Stimulated activated CD4-positive, alpha-beta T cell treated with anti-CD3 and anti-CD28 coated beads, Interleukin-2, amount 100 ng/mL, for 48 hours (primary cell): ENCODE measurements around the gene CATSPER1.
"Not testable (repeated sequence)": the region's sequence is repeated elsewhere in the genome, so short reads cannot be mapped to it uniquely, and the experiment has no call there.

Source experiments
- DNase-seq, 2 donors: peaks; one replicate each; pipeline ENCODE4 v3.0.0-alpha.2; 2020

The CATSPER1 gene

GRCh38 chr11:66020618-66021357 lies 5.5 kb downstream of the CATSPER1 start:
- no peak for DNase-seq

DNA sequence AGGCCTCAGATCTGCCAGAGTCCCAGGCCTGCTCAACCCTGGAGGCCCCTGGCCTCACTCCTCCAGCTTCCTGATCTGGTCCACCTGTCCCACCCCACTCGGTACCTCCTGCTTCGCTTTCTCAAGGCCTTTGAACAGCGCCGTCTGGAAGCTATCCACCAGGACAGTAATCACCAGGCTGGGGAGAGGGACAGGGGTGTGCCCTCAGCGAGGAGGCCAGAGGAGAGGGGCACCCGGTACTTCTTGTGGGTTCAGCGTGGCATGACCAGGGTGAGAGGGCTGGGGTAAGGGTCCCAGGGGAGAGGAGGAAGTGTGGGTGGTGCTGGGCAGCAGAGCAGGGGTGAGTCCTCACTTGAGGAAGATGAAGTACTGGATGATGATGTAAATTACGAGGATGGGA lies 6.1 kb downstream of the CATSPER1 start:
- DNase-seq, result no peak

GRCh38 chr11:66017321-66017720 lies 9.0 kb downstream of the CATSPER1 start:
- DNase-seq, result no peak

DNA sequence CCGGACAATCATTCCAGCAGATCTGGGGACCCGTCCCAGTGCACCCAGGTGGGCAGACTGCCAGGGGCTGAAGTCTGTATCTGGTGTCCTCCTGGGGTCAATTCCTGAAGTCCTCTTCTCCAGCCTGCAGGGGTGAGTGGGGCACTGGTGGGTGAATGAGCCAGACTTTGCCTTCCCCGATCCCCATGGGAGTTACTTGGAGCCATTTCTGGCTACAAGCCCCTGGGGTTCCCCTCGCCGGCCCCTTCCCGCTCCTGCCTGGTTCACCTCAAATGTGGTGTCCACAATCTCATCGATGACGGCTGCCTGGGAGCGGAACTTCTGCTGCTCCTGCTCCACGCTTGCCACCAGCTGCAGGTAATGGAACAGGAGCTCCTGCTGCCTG lies 9.5 kb downstream of the CATSPER1 start:
- no peak for DNase-seq

DNA sequence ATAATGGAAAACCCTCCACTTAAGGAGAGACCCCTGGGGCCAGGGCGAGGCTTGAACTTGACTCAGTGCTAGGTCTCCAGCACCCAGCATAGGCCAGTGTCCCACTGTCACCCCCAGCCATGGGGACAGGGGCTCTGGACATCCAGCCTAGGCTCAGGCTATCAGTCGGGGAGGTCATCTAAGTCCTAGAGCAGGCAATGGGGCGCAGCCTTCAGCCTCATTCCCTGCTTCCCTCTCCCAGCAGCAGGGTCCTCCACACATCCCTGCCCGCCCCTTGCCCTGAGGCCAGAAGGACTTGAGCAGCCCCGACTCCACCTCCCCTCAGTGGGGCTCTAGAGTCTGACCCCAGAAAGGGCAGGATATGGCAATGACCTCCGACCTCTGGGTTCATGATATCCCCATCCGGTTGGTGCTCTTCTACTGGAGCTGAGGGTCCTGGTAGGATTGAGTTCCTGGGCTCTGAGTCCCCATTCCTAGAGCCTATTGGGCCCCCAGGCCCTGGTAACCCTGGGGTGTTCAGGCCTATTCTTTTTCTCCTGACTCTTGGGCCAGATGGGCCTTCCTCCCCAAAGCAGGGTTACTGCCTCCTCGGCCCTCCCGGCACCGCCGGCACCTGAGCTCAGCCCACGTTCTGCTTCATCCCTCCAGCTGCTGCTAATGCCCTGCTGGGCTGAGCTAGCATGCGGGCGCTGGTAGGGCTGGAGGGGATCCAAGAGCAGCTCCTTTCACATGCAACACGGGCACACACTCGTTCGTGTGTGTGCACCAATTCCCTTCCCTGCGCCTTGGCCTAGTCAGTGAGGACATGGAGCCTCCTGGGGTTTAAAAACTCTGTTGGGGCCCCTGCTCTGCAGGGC lies 10.1 kb downstream of the CATSPER1 start:
- no peak for DNase-seq

DNA sequence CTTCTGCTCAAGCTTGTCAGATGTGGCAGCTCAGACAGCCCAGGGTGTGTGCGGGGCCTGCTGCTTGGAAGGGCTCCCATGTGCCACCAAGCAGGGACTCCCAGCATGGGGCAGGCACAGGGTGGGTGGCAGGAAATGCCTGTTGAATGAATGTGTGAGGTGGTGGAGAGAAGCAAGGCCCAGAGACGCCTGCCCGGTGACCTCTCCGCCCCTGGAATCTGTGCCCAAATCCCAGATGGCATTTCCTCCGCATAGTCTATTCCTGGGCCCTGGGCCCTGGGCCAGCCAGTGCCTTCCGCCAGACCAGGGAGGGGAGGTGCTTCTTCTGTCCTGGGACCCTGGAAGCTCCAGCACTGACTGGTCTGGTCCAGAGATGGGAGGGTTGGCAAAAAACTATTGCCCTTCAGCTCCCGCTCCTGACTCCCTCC lies 10.8 kb downstream of the CATSPER1 start:
- no peak for DNase-seq

- DNase-seq, result no peak
Observed at GRCh38 chr11:66014804-66015453, 11.3 kb downstream of the CATSPER1 start.

DNA sequence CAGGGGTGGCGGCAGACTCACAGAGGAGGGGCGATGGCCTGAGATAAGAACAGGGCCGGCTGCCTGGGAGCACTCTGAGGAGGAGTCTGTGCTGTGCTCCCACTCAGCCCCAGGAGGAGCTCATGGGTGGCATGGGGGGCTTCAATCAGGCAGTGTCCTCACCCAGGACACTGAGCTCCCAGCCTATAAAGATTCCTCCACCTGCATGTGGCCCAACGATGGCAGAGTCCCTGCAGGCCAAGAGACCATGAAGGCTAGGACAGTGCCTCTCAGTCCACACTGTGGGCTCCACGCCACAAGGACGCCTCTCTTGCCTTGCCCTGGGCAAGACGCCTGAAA lies 12.5 kb downstream of the CATSPER1 start:
- no peak for DNase-seq

DNA sequence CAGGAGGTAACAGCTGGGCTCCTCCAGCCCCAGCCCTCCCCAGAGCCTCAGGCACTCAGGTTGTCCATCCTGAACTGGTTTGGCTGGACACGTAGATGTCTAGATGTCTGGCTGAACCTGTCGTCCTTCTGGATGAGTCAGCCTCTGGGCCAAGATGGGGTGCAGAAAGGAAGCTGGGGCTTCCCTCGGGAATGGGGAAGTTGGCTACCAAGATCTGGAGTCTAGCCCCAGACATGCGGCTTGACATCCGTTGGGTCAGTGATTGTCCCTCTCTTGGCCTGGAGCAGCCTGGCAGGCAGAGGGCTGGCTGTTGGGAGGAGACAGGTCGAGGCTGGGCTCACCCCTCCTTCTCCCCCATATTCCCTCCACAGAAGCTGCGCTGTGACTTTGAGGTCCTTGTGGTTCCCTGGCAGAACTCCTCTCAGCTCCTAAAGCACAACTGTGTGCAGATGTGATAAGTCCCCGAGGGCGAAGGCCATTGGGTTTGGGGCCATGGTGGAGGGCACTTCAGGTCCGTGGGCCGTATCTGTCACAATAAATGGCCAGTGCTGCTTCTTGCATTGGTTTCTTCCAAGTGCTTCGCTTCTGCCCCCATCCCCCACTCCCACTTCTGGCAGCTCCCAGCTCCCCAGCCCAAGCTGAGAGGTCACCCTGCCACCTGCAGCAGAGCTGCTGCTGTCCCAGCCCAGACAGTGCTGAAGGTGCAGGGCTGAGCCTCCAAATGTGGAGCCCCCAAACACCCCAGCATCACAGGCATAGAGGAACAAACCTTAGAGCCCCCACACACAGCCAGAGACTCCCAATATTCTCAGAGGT lies 13.1 kb downstream of the CATSPER1 start:
- no peak for DNase-seq

- no peak for DNase-seq
Observed at GRCh38 chr11:66012371-66012945, 13.8 kb downstream of the CATSPER1 start.

DNA sequence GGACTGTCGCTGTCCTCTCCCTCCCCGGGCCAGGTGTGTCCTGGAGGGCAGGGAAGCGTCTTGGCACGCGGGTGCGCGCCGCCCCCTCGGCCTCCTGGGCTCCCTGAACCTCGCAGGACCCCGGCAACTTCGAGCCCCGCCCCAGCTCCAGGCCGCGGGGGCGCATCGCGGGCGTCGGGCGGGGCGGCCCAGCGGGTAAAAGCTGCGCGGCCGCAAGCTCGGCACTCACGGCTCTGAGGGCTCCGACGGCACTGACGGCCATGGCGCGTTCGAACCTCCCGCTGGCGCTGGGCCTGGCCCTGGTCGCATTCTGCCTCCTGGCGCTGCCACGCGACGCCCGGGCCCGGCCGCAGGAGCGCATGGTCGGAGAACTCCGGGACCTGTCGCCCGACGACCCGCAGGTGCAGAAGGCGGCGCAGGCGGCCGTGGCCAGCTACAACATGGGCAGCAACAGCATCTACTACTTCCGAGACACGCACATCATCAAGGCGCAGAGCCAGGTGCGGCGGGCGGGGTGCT lies 14.4 kb downstream of the CATSPER1 start, which contains the start of gene CST6:
CST6 (plus strand) TSS at position 224 of the 519 bp plus-strand sequence; CDS start at position 261, 37 bp downstream.
- no peak for DNase-seq

GRCh38 chr11:66011239-66011784 lies 15.0 kb downstream of the CATSPER1 start:
- DNase-seq, result no peak

DNA sequence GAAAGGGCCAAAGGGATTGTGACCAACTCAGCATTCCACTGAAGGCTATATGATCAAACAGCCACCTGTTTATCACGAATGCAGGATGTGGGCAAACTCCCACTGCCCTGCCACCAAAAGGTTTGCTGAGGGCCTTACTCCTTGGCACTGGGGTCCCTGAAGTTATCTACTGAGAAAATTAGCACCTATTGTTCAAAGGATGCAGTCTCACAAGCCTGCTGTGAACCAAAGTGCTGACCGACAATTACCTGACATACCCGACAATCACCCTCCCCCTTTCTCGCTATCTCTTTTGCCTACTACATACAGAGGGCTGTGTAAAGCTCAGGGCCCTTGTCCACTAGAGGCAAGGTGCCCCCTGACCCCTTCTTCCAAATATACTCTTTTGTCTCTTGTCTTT lies 16.2 kb downstream of the CATSPER1 start:
- not testable (repeated sequence) for DNase-seq

GRCh38 chr11:66008468-66009101 lies 17.7 kb downstream of the CATSPER1 start:
- no peak for DNase-seq

- DNase-seq, result no peak
Observed at GRCh38 chr11:66008095-66008467, 18.2 kb downstream of the CATSPER1 start.

DNA sequence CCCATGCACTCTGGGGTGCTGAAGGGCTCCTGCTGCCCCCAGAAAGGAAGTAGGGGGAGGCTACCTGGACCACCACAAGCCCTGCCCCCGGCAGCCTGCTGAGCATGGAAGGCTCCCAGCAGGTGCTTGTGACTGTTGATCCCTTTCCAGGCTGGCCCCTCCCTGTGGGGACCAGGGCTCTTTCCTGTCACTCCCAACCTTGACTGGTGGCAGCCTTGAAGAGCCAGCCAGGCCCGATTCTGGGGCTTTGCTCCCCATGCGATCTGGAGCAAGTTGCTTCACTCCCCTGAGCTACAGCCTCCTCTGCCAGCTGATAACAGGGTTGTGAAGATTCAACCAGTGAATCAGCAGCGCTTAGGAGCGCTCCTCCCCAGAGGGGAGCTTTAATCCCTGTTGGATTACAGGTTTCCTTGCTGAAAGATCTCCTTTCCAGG lies 19.1 kb downstream of the CATSPER1 start:
- no peak for DNase-seq

DNA sequence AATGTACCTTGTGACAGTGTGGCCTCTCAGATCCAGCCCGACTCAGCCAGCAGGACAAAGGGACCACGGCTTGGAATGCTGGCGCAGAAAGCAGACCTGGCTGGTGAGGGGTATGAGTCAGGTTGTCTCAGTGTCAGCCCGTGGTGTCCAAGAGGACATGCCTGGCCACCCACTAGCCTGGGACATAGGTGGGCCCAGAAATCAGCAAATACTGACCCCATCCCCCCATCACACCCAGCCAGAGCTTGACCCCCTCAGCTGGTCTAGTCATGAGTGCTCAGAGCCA lies 19.4 kb downstream of the CATSPER1 start:
- DNase-seq, result no peak

- no peak for DNase-seq
Observed at GRCh38 chr11:66006134-66006890, 20.0 kb downstream of the CATSPER1 start.

DNA sequence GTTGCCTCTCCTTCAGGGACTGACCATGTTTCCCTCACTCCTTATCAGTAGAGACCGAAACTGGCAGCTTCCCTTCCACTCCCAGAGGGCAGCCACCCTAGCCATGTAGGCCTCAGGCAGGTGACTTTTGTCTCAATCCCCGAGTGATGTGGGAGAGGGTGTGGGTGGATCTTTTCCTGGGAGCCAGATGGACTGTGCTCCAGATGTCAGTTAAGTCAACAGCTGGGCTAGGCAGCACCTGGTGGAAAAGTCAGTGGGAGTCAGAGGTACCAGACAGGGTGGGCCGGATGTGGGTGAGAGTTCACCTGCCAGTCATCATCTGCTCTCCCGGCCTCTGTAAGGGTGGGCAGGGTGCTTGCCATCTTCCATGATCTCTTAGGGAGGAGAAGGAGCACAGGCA lies 22.1 kb downstream of the CATSPER1 start:
- DNase-seq, result no peak

DNA sequence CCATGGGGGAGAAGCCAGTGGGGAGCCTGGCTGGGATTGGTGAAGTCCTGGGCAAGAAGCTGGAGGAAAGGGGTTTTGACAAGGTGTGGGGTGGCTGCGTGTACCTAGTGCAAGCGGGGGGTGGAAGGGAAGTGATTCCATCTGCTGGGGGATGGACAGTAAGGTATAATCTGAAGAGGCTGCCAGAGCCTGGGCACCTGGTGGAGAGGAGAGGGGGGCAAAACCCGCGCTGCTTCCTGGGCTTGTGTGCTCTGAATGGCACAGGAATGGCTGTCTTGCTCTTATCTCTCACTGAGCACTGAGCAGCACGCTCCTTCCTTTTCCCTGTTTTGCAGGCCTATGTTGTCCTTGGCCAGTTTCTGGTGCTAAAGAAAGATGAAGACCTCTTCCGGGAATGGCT lies 23.0 kb downstream of the CATSPER1 start:
- DNase-seq, result no peak
